HG03457 (cell line): Measurements from ENCODE around the gene MAP3K14.
A peak's percentile ranks its signal among the peaks of the same experiment; 100 is the strongest.

Source experiments
- ATAC-seq: cut with Tn5 transposase; IDR thresholded peaks from one replicate; pipeline ENCODE4 v1.9.1; 2021; ENCODE audit warnings: moderate number of reproducible peaks; ENCODE audit not compliant: unreplicated experiment

Gene MAP3K14

DNA sequence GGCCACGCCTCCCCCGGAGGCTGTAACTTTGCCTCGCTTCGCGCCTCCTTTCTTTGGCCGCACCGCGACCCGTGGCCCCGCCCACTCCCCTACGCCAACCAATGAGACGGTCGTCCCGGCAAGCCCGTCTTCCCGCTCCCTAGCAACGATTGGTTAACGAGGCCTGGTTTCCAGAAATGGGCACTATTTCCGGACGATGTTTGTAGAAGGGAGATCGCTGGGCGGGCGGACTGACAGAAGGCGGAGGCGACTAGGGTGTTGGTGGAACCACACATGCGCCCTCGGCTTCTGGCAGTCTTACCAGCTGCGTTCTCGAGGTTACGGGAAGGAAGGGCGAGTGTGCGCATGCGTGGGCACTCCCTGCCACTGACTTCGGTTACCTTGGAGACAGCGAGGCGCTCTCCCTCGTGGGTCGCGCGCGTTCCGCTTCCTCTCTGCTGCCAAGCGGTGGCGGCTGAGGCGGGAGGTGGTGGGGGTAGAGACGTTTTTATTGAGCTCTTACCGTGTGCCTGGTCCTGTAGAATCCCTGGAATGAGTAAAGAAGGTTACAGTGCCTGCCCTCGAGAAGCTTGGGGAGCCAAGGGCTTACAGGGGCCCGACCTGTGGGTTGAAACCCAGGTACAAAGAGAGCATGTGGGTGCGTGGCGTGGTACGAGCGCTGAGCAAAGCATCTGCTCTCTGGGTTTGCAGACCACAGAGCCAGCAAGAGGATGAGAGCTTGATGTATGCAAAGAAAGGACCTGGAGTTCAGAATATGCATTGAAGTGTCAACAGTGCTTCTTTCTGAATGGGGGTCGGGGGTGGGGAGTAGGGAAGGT is 500 bp upstream of the MAP3K14 start:
- peak; percentile 66 for ATAC-seq

DNA sequence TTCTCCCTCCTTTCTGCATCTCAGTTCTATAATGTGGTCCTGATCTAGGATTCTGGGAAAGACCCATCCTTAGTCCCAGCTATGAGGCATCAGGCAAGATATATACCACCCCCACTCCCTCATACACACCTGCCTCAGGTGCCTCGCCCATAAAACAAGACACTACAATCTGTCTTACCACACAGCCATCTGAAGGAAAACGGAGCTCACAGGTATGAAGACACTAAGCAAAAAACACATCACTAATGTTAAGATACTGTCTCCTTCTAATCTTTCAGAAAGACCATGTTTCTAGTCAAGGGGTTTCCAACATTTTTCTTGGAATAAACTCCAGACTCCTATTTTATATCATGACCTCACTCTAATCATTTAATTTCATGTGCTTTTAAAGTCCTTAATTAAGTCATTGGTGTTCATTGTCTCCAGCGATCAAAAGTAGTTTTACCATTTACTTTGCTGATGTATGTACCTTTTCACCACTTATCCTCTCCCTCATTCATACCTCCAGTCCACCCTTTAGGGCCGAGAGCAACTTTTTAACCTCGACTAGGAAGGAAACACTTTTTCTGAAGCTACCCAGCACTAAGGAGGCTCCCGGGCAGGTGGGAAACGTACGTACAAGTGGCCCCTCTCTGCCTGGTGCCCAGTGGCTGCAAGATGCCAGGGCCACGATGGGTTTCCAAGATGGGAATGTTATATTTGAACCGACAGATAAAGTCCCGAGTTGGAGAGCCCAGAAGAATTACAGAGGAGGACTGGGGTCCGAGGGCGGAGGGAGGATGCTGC is 979 bp downstream of the MAP3K14 start:
- ATAC-seq: no peak

DNA sequence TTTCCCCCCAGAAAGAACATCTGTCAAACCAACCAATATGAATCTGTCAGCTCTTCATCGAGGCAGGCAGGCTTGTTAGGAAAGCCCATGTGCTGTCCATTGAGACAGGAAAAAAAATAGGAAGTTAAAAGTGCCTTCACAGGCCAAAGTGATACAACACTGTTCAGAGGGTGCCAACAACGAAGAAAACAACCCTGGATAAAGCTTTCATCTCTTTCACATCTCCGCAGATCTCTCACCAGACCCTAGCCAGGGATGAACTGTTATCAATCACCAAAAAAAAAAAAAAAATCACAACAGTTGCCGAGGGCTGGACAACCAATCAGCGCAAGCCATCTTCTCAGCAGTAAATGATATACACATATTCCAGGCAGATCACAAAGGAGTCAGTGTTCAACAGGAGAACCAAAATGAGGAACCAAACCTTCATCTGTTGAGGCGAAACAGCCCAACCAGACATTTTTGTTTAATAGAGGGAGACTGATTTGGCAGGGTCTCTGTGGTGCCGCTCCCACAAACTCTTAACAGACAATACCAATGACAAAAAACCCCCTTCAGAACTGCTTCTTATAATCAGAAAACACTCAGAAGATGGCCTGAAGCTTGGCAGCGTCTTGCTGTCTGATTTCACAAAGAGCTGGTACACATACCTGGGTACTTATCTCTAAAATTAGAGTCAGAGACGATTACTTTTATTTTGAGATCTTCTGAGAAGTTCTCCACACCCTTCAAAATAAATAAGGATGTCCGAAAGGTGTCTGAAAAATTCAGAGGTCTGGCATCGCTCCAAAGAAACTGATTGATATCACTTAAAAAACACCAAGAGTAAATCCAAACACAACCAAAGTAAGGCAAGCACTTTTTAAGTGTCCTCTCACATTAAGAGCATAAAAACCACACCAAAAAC is 1.8 kb downstream of the MAP3K14 start:
- no peak for ATAC-seq

DNA sequence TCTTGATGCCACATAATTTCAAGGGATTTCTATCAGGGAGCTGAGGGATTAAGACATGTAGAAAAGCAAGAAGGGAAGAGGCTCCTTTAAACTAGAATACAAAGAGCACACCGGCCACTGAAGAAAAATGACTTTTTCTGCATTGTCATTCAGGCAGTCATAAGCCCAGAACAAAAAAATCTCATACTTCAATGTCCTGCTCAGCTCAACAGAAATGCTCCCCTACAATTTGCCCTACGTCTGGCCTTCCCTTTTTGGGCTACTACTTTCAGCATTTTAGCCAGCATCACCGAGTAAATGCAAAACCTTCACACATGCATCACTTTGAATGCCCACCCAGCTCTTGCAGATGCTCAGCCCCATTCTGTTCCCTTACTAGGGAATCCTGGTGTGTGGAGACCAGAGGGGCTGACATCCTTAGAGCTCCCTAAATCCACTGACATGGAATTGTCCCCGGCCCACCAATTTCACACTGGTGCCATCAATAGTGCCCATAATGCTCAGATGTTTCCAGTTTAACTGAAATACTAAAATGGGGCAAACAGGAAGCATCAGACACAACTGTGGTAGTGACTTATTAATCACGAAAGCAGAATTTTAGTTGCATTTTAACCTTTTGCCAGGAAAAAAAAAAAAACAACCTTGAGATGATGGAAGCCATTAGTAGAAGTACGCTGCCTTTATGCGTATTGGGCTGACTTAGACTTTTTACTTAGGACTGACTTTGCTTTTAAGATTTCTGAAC is 2.7 kb downstream of the MAP3K14 start:
- no peak for ATAC-seq

DNA sequence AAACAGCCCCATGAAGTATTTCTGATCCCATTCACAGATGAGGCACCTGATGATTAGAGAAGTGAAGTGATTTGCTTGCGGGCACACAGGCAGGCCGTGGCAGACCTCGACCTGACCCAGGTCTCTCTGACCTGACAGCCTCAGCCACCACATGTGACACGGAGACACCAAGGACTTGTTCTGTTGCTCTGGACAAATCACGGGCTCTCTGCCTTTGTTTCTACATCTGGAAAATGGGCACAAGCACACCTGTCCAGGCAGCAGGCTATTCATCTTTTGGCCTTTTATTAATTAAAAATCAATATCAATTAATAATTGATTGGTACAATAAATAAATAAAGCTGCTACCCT is 3.4 kb downstream of the MAP3K14 start:
- ATAC-seq: no peak

DNA sequence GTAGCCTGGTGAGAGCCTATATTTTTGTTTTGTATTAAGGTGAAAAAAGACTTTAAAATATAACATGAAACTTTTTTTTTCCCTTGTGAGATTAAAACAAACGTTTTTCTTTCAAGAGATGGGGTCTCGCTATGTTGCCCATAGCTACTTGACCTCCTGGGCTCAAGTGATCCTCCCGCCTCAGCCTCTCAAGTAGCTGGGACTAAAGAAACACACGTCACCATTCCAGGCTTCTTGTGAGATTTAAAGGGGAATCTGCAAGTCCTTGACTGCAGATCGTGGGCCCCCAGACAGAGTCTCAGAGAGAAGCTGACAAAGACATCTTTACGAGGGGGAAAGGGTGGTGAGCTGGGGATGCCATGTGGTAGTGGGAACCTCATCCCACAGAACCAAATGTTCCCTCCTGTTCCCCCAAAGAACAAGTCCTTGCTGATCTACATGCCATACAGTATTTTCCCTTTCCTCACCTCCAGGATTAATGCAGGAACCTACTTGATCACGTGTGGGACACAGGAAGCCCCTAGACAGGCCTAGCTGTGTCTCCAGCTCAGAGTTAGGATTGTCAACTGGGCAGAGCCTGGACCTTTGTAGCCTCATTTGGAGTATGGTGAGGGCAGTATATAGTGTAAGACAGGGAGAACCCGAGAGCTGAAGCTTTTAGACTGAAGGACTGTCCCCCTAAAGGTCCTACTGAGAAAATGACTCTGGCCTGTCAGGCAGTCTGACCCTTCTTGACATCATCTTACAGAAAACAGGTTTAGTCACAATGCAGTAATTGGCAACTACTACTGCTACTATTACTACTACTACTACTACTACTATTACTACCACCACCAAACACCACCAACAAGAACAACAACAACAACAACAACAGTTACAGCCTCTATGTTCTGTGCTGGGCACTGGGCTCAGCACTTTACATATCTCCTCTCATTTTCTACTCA is 4.1 kb downstream of the MAP3K14 start:
- ATAC-seq: no peak

DNA sequence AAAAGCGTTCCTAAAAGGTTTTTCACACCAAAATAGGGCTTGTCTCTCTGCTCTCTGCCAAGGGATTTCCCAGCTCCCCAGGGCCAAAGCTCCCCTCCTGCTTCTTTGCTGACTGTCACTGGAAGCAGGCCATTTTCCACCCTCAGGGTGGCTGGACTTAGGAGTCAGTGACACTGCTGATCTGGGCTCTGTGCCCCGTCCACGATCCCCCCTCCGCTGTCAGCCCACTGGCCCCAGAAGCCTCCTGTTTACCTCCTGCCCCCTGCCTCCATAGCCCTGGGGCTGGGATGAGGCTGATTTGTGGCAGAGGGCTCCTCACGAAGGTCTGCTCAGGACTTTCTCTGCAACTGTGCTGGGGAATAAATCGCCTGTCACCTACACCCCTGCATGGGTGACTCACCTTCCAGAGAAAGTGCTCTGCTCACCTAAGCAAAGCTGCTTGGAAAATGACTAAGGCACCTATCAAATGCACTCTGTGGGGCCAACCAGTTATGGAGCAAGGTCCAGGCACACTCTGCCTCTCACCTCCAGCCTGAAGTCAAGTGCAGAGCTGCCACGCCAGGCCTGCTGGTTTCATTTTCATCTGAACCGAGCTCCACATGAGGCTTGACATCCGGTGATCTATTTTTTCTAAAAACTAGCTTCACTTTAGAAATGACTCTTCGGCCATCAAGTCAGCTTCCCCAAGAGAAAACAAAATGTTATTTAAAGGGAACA is 4.9 kb downstream of the MAP3K14 start:
- peak; percentile 22 for ATAC-seq

DNA sequence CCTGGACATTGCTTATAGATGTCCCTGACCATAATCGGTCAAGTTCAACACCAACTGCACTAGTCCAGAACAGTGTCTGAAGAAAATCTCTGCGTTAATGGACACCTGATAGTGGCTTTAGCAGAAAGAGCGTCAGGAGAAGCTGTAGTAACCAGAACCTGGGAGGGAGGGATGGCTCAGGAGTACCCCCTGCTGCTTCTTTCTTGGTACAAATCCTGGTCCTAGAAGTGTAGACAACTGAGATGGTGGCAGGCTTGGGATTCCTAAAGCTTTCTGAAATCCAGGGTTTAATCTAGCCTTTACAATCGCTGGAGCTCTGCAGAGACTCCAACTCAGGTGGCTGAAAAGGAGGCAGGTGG is 5.4 kb downstream of the MAP3K14 start:
- no peak for ATAC-seq

DNA sequence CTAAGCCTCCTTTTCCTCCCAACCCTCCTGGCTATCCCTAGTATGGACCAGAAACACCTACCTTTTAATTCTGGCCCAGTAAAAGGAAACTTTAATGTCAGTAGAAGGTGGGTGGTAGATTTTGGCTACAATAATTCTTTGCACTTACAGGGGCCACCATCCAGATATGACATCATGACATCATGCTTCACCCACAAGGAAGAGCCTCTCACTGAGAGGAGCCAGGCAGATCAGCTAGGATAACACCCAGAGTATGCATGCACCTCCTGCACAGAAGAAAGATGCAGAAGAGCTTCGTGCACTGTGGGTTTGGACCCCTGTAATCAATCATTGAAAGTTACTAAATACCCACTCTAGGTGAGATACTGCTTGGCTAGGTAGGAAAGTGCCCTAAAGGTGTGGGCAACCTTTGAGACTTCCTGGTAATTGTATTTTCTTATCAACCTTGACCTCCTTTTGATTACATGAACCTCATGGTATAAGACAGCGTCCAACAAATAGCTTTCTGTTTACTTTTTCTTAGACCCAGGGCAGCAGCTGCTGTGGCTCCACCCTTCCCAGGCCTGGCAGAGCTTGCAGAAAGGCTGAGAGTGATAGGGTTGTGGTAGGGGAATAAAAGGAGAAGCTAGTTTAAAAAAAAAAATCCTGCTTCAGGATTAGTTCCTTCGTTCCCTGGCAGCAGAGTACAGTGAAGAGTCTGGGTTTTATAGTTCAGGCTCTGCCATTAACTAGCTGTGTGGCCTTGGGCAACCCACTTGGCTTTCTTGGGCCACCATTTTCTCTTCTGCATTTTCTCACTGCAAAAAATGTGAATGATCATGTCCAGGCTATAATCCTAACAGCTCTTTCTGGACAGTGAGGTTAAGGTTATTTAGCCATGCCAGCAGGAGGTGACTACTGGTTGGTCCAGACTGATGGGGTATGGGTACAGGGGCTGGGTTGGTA is 6.2 kb downstream of the MAP3K14 start:
- no peak for ATAC-seq

DNA sequence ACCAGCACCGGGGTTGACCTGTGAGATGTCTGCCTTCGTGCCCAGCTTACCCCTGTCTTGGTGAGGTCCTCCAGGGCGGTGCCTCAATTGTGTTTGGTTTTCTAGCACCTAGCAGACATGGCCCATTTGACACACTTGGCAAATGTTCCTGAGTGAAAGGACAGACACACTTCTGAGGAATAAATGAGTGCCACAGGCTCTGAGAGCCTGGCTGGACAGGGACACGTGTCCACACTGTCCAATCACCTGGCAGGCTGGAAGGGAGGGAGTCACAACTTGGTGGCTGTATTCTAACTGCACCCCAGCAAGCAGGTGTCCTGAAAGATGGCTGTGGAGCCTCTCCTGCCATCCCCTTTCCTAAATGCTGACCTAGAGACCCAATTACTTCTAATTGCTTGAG is 7.4 kb downstream of the MAP3K14 start:
- no peak for ATAC-seq

DNA sequence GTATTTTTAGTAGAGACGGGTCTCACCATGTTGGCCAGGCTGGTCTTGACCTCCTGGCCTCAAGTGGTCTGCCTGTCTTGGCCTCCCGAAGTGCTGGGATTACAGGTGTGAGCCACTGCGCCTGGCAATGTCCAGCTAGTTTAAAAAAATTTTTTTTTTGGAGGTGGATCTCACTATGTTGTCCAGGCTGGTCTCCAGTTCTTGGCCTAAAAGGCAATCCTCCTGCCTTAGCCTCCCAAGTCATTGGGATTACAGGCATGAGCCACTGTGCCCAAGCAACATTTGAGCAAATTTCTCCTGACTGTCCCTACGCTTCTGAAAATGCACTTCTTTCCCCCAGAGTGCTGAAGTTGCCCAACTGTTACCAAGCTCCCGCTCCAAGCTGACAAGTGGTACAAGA is 8.0 kb downstream of the MAP3K14 start:
- ATAC-seq: no peak

DNA sequence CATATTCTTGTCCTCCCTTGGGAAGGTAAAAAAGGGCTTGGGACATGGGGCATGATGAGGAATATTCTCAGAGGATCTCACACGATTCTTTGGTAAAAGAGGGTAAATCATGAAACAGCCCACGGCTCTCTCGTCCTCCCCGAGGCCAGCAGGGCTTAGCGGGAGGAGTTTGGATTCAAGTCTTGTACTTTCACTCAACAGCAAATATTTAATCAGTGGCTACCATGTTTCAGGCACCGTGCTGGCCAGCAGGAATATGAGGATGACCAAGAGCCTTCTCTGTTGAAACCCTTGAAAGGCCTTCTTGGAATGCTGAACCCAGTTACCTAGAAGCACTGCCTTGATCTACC is 8.8 kb downstream of the MAP3K14 start:
- ATAC-seq: no peak

DNA sequence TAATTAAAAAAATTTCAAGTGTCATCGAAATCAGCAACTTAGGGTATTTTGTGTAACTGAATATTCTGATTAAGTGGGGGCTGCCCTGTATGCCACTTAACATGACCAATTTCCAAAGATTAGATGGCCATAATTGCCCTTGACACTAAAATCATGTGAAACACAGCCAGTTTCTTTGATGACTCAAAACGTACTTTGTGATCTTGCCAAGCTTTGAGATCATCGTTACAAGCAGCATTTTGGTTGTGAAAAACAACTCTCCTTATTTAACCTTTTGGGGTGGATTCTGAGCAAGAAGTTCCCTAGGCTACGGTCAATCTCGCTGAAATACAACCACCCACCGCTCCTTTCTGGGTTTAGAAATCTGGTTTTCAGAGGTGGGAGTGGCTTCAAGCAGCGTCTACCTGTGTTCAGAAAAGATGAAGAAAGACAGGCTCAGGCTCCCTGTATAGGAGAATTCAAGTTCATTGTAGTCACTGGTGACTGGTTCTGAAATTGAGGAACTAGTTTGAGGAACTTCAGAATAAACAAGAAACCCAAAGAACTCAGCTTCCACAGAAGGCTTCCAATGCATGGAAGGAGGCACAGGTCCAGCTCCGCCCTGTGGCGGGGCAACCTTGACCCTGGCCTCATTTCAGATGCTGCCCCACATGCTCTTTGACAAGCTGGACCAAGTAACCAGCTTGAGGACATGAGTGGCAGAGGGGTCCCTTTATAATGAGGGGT is 9.4 kb downstream of the MAP3K14 start:
- ATAC-seq: no peak

DNA sequence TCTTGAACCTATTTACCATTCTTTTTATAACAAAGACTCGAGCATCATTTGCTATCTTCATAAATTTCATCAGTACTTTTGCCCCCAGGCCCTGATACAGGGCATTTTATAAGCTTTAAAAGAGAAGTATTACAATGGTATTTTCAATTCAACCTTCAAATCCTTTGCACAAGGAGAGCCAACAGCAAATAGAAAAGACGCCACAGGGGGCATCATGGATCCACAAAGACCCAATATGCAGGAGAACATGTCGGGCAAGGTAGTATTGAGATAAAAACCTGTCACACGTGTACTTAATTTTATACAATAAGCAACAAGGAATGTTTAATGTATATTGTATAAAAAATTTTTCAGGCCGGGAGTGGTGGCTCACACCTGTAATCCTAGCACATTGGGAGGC is 10.2 kb downstream of the MAP3K14 start:
- ATAC-seq: no peak

DNA sequence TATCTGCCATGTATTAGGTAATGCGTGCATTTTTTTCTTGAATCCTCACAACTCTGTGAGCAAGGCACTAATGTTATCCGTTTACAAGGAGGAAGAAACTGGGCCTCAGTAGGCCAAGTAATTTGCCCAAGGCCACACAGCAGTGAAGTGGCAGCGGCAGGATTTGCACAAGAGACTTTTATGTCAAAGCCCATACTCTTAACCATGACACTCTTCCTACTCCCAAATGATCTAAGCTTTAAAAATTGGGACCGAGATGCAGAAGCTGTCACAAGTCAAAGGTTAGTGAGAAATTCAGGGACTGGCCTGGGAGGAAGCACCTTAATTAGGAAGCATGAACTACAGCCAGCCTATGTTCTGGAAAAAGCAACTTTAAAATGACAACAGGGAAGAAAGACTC is 10.7 kb downstream of the MAP3K14 start:
- no peak for ATAC-seq

DNA sequence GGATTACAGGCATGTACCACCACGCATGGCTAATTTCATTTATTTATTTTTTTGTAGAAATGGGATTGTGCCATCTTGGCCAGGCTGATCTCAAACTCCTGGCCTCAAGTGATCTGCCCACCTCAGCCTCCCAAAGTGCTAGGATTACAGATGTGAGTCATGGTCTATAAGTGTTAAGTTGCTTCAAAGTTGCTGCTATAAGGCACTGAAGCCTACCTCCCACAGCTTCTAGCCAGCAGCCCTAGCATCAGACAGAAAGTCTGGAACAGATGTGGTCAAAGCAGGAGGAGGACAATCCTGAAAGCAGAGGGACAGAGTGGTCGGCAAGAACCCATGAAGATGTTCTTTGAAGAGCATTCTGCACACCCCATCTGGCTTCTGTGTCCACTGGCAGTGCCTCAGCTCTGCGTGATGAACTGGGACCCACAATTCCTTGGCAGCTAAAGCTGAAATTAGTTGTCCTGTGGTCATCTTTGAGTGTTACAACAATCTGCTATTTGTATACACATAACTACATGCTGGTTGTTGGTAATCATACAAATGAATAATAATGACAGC is 11.2 kb downstream of the MAP3K14 start:
- ATAC-seq: no peak

DNA sequence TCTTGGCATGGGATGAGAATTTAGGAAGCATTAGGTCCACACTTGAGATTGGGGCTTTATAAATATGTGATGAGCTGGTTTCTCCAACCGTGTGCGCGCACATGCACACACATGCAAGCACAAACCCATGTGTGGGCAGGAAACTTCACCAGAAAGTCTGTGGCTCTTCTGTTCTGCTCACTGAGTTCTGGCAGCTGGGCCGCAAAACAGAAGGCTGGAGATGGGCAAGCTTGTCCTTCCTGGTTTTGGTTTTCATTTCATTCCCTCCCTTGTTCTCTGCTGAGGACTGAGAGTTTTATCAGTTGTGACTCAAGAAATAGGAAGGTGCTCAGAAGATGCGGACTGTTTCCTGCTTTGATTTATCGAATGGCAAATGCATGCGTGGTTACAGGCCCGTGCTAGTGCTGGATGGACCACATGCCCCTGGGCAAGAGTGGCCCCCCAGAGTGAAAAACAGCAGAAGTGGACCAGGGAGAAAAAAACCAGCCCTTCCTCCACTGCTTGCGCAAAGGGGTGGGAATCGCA is 14.1 kb downstream of the MAP3K14 start:
- no peak for ATAC-seq
